Measurements from ENCODE around the gene ZNF746.
"Not testable (repeated sequence)": the region's sequence is repeated elsewhere in the genome, so short reads cannot be mapped to it uniquely, and the experiment has no call there.

ZNF746 gene

GRCh38 chr7:149454750-149455149 lies 42.9 kb downstream of the ZNF746 start:
- H3K4me3 ChIP-seq (replicated peaks; ENCODE audit: low read depth, low read length), result no peak overlapping the region
- DNase-seq (ENCODE audit: extremely low read depth, low read depth), result no peak
- TF ChIP-seq, protein P1, sequence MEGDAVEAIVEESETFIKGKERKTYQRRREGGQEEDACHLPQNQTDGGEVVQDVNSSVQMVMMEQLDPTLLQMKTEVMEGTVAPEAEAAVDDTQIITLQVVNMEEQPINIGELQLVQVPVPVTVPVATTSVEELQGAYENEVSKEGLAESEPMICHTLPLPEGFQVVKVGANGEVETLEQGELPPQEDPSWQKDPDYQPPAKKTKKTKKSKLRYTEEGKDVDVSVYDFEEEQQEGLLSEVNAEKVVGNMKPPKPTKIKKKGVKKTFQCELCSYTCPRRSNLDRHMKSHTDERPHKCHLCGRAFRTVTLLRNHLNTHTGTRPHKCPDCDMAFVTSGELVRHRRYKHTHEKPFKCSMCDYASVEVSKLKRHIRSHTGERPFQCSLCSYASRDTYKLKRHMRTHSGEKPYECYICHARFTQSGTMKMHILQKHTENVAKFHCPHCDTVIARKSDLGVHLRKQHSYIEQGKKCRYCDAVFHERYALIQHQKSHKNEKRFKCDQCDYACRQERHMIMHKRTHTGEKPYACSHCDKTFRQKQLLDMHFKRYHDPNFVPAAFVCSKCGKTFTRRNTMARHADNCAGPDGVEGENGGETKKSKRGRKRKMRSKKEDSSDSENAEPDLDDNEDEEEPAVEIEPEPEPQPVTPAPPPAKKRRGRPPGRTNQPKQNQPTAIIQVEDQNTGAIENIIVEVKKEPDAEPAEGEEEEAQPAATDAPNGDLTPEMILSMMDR (IDR thresholded peaks at IDR 0.05; ENCODE audit: low read depth, low read length, missing control alignments), result no peak

- H3K4me3 ChIP-seq (replicated peaks; ENCODE audit: low read depth, low read length), result no peak overlapping the region
- TF ChIP-seq, protein P1 (IDR thresholded peaks at IDR 0.05; ENCODE audit: low read depth, low read length, missing control alignments), result no peak
- no peak for DNase-seq (ENCODE audit: extremely low read depth, low read depth)
These were observed 43.6 kb downstream of the ZNF746 start for GRCh38 chr7:149454006-149454405.

GRCh38 chr7:149450821-149451220 lies 46.8 kb downstream of the ZNF746 start:
- no peak overlapping the region for H3K4me3 ChIP-seq (replicated peaks; ENCODE audit: low read depth, low read length)
- TF ChIP-seq, protein P1 (IDR thresholded peaks at IDR 0.05; ENCODE audit: low read depth, low read length, missing control alignments), result no peak
- DNase-seq (ENCODE audit: extremely low read depth, low read depth), result no peak

- no peak overlapping the region for H3K4me3 ChIP-seq (replicated peaks; ENCODE audit: low read depth, low read length)
- DNase-seq (ENCODE audit: extremely low read depth, low read depth), result no peak
- TF ChIP-seq, protein P1 (IDR thresholded peaks at IDR 0.05; ENCODE audit: low read depth, low read length, missing control alignments), result no peak
These were observed 47.7 kb downstream of the ZNF746 start for GRCh38 chr7:149449897-149450296.

- TF ChIP-seq, protein P1 (IDR thresholded peaks at IDR 0.05; ENCODE audit: low read depth, low read length, missing control alignments), result no peak
- no peak for DNase-seq (ENCODE audit: extremely low read depth, low read depth)
- no peak overlapping the region for H3K4me3 ChIP-seq (replicated peaks; ENCODE audit: low read depth, low read length)
These were observed 48.6 kb downstream of the ZNF746 start for GRCh38 chr7:149448961-149449360.

GRCh38 chr7:149446026-149446425 lies 51.6 kb downstream of the ZNF746 start:
- not testable (repeated sequence) for H3K4me3 ChIP-seq (replicated peaks; ENCODE audit: low read depth, low read length); DNase-seq (ENCODE audit: extremely low read depth, low read depth)

DNA sequence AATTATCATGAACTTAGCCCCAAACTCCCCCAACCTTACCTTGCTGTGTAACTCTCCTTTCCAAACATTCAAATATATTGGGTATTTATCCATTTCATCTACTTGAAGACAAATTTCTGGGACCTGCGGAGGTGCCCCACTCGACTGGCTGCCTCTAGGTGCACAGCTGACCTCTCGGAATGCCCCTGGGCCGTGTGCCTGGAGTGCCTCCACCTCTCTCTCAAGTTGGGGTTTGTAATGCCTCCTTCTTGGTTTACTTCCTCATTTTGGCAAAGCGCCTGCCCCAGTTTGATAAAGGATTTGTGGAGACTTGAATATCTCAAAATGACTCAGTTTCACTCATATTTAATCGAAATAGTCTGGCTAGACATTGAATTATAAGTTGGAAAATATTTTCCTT lies 53.3 kb downstream of the ZNF746 start:
- no peak overlapping the region for H3K4me3 ChIP-seq (replicated peaks; ENCODE audit: low read depth, low read length)
- TF ChIP-seq, protein P1 (IDR thresholded peaks at IDR 0.05; ENCODE audit: low read depth, low read length, missing control alignments), result no peak
- no peak for DNase-seq (ENCODE audit: extremely low read depth, low read depth)
